GM19467 (cell line): Measurements from ENCODE around the gene IGF1R.

Source experiments
- ATAC-seq: cut with Tn5 transposase; IDR thresholded peaks from one replicate; pipeline ENCODE4 v1.9.1; 2021; ENCODE audit warnings: mild to moderate bottlenecking, moderate library complexity; ENCODE audit not compliant: unreplicated experiment

Gene IGF1R

GRCh38 chr15:98703126-98703685, 54.9 kb downstream of the IGF1R start:
- no peak for ATAC-seq

DNA sequence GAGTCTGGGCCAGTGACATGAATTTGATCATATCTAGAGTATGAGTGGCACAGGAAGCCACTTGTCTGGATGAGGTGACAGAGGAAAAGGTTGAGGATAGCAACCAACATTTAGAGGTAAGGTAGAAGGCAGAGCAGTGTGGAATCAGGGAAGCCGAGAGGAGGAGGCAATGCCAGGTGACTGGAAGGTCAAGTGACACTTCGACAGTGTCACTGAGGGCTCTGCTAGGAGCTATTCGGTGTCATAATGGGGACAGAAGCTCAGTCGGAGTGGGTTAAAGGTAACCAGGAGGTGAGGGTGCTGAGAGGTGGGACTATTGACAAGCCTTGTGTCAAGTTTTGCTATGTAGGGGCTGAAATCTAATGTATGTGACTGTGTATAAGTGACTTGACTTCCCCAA, 56.7 kb downstream of the IGF1R start:
- no peak for ATAC-seq

DNA sequence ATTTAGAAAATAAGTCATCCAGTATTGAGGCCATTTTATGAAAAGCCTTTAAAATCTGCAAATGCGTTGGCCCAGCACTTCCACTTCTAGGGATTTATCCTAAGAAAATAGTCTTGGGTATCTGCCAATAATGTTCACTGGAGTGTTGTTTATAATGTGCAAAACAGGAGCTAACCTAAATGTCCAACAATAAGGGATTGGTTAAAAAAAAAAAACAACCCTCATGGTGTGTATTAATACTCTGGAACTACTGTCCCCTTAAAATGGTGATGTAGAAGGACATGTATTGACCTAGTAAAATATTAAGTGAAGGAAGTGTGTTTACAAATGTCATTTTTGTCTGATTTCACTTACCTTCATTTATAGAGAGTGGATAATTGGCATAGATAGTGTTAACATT, 58.0 kb downstream of the IGF1R start:
- ATAC-seq: no peak

DNA sequence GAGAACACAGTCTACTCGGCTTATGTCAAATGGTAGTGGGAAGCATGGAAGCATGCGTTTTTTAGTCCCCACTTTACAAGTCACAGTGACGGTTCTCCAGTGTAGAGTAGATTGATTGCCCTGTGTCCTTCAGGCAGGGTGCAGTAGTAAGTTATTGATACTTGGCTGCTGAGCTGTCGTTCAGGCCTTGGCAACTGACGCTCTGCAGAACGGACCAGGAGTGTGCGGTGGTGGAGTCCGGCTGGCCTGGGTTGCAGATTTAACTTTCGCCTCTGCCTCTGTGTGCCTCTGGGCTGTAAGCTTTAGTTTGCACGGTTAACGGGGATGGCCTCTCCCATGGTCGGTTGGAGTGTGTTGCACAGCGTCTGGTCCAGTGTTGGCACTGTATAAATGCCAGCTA, 58.6 kb downstream of the IGF1R start:
- ATAC-seq: no peak

GRCh38 chr15:98708037-98708590, 59.8 kb downstream of the IGF1R start:
- ATAC-seq: no peak

GRCh38 chr15:98711810-98712209, 63.5 kb downstream of the IGF1R start:
- no peak for ATAC-seq

DNA sequence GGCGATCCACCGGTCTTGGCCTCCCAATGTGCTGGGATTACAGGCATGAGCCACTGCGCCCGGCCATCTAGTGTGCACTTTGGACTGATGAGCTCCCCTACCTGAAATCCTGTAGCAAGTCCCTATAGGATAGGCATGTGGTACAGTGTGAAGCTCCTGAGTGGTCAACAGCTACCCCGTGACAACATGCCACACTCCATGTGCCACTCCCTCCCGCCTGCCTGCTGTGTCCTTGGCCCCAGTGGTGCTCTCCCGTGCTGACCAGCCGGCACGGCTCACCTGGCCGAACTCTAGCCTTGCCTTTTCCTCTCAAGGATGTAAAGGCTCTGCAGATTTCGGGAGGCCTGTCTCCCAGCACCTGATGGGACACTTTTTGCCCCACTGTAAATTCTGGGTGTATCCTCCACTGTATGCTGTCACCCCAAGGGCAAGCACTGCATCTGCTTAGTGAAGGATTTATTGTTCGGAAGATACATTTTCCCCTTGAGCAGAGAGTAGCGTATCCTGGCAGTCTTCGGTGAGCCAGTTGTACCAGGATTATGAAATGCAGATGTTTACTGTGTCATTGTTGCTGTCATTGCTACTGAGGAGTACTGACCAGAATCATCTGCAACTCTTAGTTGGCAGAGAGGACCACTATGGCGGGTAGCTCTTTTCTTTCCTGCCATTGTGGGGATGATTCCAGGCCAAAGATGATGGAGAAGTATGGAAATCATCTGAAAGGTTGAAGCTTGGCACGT, 64.7 kb downstream of the IGF1R start:
- no peak for ATAC-seq

GRCh38 chr15:98713585-98714001, 65.3 kb downstream of the IGF1R start:
- no peak for ATAC-seq

DNA sequence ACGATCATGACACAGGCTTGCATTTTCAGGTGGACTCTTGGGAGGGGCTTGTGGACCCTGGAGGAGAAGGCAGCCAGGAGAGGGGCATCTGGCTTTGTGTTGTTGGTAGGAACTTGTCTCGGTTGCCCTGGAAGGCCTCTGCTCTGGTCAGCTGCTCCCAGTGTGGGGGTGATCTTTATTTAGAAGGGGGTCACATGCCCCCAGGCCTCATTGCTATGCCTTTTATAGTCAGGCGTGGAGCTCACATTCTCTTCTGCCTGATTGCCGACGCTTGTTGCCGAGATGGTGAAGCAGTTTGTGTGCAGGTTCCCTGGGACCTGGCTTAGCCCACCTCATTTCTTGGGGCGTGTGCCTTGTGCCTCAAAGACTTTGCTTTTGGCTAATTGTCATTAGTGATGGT, 66.6 kb downstream of the IGF1R start:
- ATAC-seq: no peak

- no peak for ATAC-seq
These were observed 67.1 kb downstream of the IGF1R start for GRCh38 chr15:98715401-98715800.

DNA sequence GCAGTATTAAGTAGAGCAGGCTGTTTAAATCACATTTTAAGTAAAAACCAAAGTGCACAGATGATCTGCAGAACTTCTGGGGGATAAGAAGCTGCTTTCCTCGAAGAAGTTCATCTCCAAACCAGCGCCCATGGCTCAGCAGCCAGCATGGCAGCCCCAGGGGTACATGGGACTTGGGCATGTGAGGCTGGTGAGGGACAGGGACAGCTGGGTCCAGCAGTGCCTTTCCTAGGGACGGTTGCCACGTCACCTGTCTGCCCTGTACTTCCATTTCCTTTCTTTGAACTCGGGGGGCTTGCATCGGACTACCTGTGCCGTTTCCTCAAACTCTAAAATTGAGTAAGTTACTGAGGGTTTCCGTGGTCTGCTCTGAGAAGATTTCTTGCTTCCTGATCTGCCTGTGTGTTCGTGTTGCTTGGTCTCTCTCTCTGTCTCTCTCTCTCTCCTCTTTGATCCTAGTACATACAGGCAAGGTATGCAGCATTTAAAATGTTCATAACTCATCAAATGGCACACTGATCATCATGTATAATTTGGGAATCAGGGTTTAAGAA, 67.6 kb downstream of the IGF1R start:
- ATAC-seq: no peak

- ATAC-seq: no peak
These were observed 69.0 kb downstream of the IGF1R start for GRCh38 chr15:98717371-98717770.

DNA sequence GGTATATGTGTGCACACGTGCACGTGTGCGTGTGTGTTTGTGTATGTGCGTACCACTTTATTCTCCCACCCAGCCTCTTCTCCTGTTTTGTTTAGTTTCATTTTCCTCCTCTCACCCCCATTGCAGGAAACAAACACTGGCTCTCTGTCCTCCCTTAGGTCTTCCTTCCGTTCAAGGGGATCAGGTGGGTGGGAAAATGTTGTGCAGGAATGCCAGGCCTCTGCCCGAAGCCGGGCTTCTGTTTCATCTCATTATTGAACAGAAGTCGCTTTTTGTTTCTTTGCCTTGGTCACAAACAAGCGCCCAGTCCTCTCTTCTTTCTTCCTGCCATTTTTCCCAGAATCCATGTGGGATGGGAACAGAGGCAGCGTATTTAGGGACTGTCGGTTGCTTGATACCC, 69.6 kb downstream of the IGF1R start:
- ATAC-seq: no peak

- ATAC-seq: no peak
These were observed 70.2 kb downstream of the IGF1R start for GRCh38 chr15:98718426-98719136.

- no peak for ATAC-seq
These were observed 70.9 kb downstream of the IGF1R start for GRCh38 chr15:98719137-98719740.

DNA sequence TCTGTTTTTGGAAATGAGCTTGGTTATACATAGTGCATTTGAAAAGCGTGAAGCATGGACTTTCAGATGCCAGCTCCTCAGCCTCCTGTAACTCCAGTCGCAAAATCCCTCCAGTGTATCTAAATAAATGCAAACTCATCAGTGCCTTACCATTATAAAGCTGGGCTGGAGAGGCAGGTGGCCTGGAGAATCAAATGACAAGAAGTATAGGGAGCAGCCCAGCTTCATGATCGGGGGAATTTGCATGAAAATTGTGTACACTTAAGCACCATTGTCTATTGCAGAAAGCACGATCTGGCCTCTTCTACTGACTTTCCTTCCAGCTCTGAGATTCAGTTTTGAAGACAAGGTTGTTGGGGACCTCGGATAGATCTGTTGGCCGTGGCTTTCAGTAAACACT, 71.7 kb downstream of the IGF1R start:
- no peak for ATAC-seq

DNA sequence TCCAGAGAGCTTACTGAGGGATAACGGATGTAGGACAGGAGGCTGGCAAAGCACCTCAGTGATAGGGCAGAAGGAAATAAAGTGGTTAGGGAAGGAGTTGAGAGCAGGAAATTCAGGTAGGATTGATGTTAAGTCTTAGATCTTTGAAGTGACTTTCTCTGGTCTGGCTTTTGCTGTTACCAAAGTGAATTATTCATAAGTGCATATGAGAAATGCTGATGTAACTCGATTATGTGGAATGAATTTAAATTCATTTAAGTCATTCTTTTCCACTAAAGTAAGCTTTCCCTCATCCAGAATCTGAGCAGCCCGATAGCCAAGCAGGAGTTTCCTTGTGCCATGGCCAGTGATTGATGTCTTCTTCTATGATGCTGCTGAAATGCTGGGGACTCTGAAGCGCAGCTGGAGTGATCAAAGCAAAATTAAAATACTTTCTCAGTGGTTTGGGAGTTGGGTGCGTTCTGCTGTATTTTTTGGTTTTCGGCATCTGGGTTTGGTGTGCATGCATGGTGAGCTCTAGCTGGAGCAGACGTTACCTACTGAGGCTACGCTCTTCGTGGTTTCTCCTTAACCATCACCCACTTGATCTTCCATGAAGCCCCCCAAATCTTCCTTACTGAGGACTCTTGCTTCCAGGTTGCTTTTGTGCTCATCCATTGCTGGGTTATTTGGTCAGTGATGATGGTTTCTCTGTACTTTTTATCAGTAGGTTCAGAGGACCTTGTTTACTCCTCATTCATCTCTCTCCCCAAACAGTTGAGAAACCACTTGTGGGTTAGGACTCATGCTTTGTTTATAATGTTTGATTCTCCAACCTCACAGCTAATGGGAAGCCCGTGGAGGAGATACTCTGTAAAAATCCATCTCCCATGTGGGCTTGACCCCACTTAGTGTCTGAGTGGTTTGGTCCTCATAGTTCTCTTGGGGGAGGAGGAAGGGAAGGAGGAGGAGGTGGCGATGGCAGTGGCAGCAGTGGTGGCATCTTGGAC, 72.5 kb downstream of the IGF1R start:
- no peak for ATAC-seq

GRCh38 chr15:98722209-98722608, 73.9 kb downstream of the IGF1R start:
- no peak for ATAC-seq

DNA sequence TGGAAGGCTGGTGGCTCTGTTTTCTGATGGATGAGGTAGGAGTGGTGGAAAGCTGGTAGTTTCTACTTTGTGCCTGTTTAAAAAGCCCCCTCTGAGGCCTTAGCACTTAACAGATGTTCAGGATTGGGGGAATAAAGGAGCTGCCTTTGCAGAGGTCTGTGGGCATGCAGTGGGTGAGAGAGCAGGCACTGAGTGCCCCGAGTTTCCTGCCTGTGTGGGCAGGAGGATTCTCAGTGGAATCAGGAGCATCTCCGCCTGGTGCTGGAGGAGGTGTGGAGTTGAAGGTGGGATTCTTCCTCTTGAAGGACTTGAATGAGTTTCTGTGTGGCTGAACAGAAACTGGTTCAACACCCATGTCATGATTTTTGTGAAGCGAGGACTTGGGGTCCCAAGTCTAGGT, 74.3 kb downstream of the IGF1R start:
- no peak for ATAC-seq

DNA sequence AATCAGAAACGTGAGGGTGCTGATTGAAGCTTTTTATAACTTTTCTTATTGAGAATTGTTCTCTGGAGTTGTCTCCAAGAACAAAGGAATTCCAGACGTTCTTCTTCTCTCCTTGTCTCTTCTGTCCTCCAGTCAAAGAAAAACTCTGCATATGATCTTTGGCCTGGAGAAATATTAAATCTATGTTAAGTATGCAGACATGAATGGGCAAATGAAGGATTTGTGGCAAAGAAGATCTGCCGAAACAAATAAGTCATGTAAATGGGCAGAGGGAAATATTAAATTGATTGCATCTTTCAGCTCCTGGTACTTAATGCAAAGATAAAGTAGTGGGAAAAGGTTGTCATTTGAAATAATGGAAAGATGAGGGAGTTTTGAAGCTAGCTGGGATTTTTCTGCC, 74.9 kb downstream of the IGF1R start:
- ATAC-seq: no peak
